Erythroblast (primary cell): Measurements from ENCODE around the gene TSPAN3.

Experiments
- GATA1 ChIP-seq: IDR thresholded peaks from 2 replicates; pipeline ENCODE4 v1.6.1; 2011; ENCODE audit warnings: low read depth, mild to moderate bottlenecking, control low read depth, low read length, moderate library complexity
- POLR2A ChIP-seq: IDR thresholded peaks from 2 replicates; pipeline ENCODE4 v1.6.1; 2011; ENCODE audit warnings: mild to moderate bottlenecking, low read length

DNA sequence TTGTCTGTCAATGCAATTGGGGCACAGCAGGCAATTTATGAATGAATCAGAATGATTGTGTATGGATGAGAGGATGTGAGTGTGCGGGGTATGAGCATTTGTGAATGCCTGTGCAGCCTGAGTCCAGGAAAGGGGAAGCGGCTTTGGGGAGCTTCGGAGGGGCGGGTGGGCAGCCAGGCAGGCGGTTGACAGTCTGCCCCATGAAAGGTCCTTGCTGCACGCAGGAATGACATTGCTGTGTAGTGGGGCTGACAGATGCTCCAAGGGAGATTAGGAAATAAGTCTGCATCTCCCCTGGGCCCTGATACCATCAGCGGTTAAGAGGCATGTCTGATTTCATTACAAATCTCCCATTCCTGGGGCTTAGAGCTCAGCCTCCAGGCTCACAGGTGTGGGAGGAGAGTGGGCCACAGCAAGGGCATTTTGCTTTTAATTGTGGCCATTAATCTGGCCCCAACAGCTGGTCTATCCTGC is 26.4 kb upstream of the TSPAN3 start:
- no peak for TF ChIP-seq POLR2A
- TF ChIP-seq GATA1, result no peak
